Subcutaneous adipose tissue (tissue), 4 donors: Measurements from ENCODE around the gene SLC2A10. TPM values are rescaled to one million over a fixed set of nuclear protein-coding genes. Genes with fewer than 3 reads are reported as not detected.

ENCODE experiments used
- CTCF ChIP-seq: fragments of 450-650 bp; IDR thresholded peaks from one replicate; pipeline ENCODE4 v1.5.1; 2016; ENCODE audit warnings: low read depth, mild to moderate bottlenecking, control low read depth, antibody characterized with exemption, moderate library complexity
- total RNA-seq, 4 donors: library from RNA; depleted of rRNA; stranded (reverse); fragments of >200 nt; gene quantifications; one replicate each; pipeline ENCODE4 v1.1.0, GENCODE V29; 2016

The SLC2A10 gene
- total RNA-seq, 4 donors from 2014 or later = 4.4 to 14.9 (median 11.4) TPM

GRCh38 chr20:46670228-46670584, 39.2 kb upstream of the SLC2A10 start:
- TF ChIP-seq CTCF = no peak

- TF ChIP-seq CTCF = no peak
These were observed 38.6 kb upstream of the SLC2A10 start for GRCh38 chr20:46670585-46671584.

GRCh38 chr20:46671866-46672542, 37.4 kb upstream of the SLC2A10 start:
- no peak for TF ChIP-seq CTCF

- no peak for TF ChIP-seq CTCF
These were observed 36.8 kb upstream of the SLC2A10 start for GRCh38 chr20:46672543-46673148.

GRCh38 chr20:46673394-46674252, 35.8 kb upstream of the SLC2A10 start:
- TF ChIP-seq CTCF = no peak

GRCh38 chr20:46674253-46675083, 35.0 kb upstream of the SLC2A10 start:
- no peak for TF ChIP-seq CTCF
